ENCODE measurements around the gene SLC22A25.

The SLC22A25 gene

GRCh38 chr11:63243533-63243932, at the start of gene SLC22A25:
SLC22A25 (minus strand) TSS chr11:63243599; CDS start chr11:63229652, 13,947 bp downstream.
- no peak within 1 kb of the TSS for H3K4me3 ChIP-seq (ENCODE audit: low read length)
- DNase-seq (ENCODE audit: low read depth) = no peak
- TF ChIP-seq CTCF (IDR thresholded peaks at IDR 0.05; ENCODE audit: insufficient read depth, low read depth, low read length, missing control alignments) = no peak

GRCh38 chr11:63290285-63290684, 46.9 kb upstream of the SLC22A25 start:
- H3K4me3 ChIP-seq (ENCODE audit: low read length) = no peak overlapping the region
- no peak for TF ChIP-seq CTCF (IDR thresholded peaks at IDR 0.05; ENCODE audit: insufficient read depth, low read depth, low read length, missing control alignments)
- DNase-seq (ENCODE audit: low read depth) = no peak

- TF ChIP-seq CTCF (IDR thresholded peaks at IDR 0.05; ENCODE audit: insufficient read depth, low read depth, low read length, missing control alignments) = no peak
- DNase-seq (ENCODE audit: low read depth) = no peak
- H3K4me3 ChIP-seq (ENCODE audit: low read length) = no peak overlapping the region
Measured at GRCh38 chr11:63289658-63290057, 46.3 kb upstream of the SLC22A25 start.

GRCh38 chr11:63282579-63282978, 39.2 kb upstream of the SLC22A25 start:
- H3K4me3 ChIP-seq (ENCODE audit: low read length) = no peak overlapping the region
- no peak for TF ChIP-seq CTCF (IDR thresholded peaks at IDR 0.05; ENCODE audit: insufficient read depth, low read depth, low read length, missing control alignments)
- no peak for DNase-seq (ENCODE audit: low read depth)

- no peak overlapping the region for H3K4me3 ChIP-seq (ENCODE audit: low read length)
- no peak for DNase-seq (ENCODE audit: low read depth)
- no peak for TF ChIP-seq CTCF (IDR thresholded peaks at IDR 0.05; ENCODE audit: insufficient read depth, low read depth, low read length, missing control alignments)
Measured at GRCh38 chr11:63280920-63281319, 37.5 kb upstream of the SLC22A25 start.

- peak; percentile 16 for DNase-seq (ENCODE audit: low read depth)
- no peak overlapping the region for H3K4me3 ChIP-seq (ENCODE audit: low read length)
- peak; percentile 41 for TF ChIP-seq CTCF (IDR thresholded peaks at IDR 0.05; ENCODE audit: insufficient read depth, low read depth, low read length, missing control alignments)
Measured at GRCh38 chr11:63277345-63277943, 34.0 kb upstream of the SLC22A25 start.

- DNase-seq (ENCODE audit: low read depth) = peak; percentile 9
- H3K4me3 ChIP-seq (ENCODE audit: low read length) = no peak overlapping the region
- no peak for TF ChIP-seq CTCF (IDR thresholded peaks at IDR 0.05; ENCODE audit: insufficient read depth, low read depth, low read length, missing control alignments)
Measured at GRCh38 chr11:63274776-63275175, 31.4 kb upstream of the SLC22A25 start.
